PFSK-1 (cell line): Measurements from ENCODE around the gene PRPF18.

ENCODE experiments used
- FOXP2 ChIP-seq: optimal IDR thresholded peaks from 2 replicates; pipeline ENCODE3; 2011; ENCODE audit warnings: borderline replicate concordance, control low read depth, inconsistent platforms; ENCODE audit not compliant: insufficient read depth; ENCODE audit errors: extremely low read length, extremely low read depth
- POLR2AphosphoS5 ChIP-seq: IDR thresholded peaks from 2 replicates; pipeline ENCODE4 v1.6.1; 2012; ENCODE audit warnings: low read depth, mild to moderate bottlenecking, control low read depth, low read length, moderate library complexity
- REST ChIP-seq, 2 experiments: IDR thresholded peaks; 2 replicates each; pipeline versions ENCODE4 v1.6.1 to v1.8.0; 2011 to 2012; ENCODE audit warnings: low read depth in 2 of 2, low read length in 2 of 2, control low read depth in 1 of 2, inconsistent platforms in 1 of 2, mild to moderate bottlenecking in 1 of 2, moderate library complexity in 1 of 2; ENCODE audit not compliant: insufficient read depth in 1 of 2
- SIN3A ChIP-seq: IDR thresholded peaks from 2 replicates; pipeline ENCODE4 v1.6.1; 2012; ENCODE audit warnings: mild to moderate bottlenecking, low read length, moderate library complexity, borderline replicate concordance; ENCODE audit not compliant: insufficient read depth
- TAF1 ChIP-seq: IDR thresholded peaks from 2 replicates; pipeline ENCODE4 v1.6.1; 2012; ENCODE audit warnings: low read length, control low read depth, borderline replicate concordance; ENCODE audit not compliant: insufficient read depth

The PRPF18 gene

GRCh38 chr10:13604357-13605040 lies 17.7 kb downstream of the PRPF18 start:
- TF ChIP-seq REST (IDR thresholded peaks at IDR 0.05; ENCODE audit: insufficient read depth in 1 of 2, low read depth in 2 of 2, low read length in 2 of 2) (no peak), SIN3A (no peak)

GRCh38 chr10:13608246-13608853 lies 21.6 kb downstream of the PRPF18 start:
- TF ChIP-seq SIN3A: no peak
- no peak for TF ChIP-seq REST (IDR thresholded peaks at IDR 0.05; ENCODE audit: insufficient read depth in 1 of 2, low read depth in 2 of 2, low read length in 2 of 2)
- TF ChIP-seq FOXP2: no peak
- no peak for TF ChIP-seq POLR2AphosphoS5
- TF ChIP-seq TAF1: no peak

GRCh38 chr10:13612654-13613373 lies 26.0 kb downstream of the PRPF18 start:
- TF ChIP-seq FOXP2: no peak
- TF ChIP-seq POLR2AphosphoS5: no peak

GRCh38 chr10:13613519-13613918 lies 26.8 kb downstream of the PRPF18 start:
- TF ChIP-seq POLR2AphosphoS5 (no peak), REST (IDR thresholded peaks at IDR 0.05; ENCODE audit: insufficient read depth in 1 of 2, low read depth in 2 of 2, low read length in 2 of 2) (no peak), FOXP2 (no peak), TAF1 (no peak), SIN3A (no peak)

GRCh38 chr10:13614530-13615332 lies 28.0 kb downstream of the PRPF18 start:
- TF ChIP-seq SIN3A (no peak), FOXP2 (no peak), POLR2AphosphoS5 (no peak), TAF1 (no peak), REST (IDR thresholded peaks at IDR 0.05; ENCODE audit: insufficient read depth in 1 of 2, low read depth in 2 of 2, low read length in 2 of 2) (no peak)
